Stimulated activated memory B cell treated with anti-CD40 and anti-IgM and Interleukin-4, amounts not matched to agents 10 μg/mL and 1 μg/mL and 100 μg/mL, for 72 hours (primary cell): ENCODE results near the gene C1R.
"Not testable (repeated sequence)": the region's sequence is repeated elsewhere in the genome, so short reads cannot be mapped to it uniquely, and the experiment has no call there.

Experiments
- ATAC-seq: fragments of 150-1000 bp; cut with Tn5 transposase; 2 replicates; pipeline ENCODE4 v1.10.0; 2021
- H3K27ac Mint-ChIP-seq: one replicate; pipeline ENCODE4 v1.8.0; 2022; ENCODE audit warnings: mild to moderate bottlenecking, mixed read lengths
- H3K27me3 Mint-ChIP-seq: one replicate; pipeline ENCODE4 v1.8.0; 2022; ENCODE audit warnings: mixed read lengths
- H3K36me3 Mint-ChIP-seq: one replicate; pipeline ENCODE4 v1.8.0; 2022; ENCODE audit warnings: mixed read lengths
- H3K4me1 Mint-ChIP-seq: one replicate; pipeline ENCODE4 v1.8.0; 2022; ENCODE audit warnings: mixed read lengths
- H3K4me3 Mint-ChIP-seq: one replicate; pipeline ENCODE4 v1.8.0; 2022; ENCODE audit warnings: mild to moderate bottlenecking, moderate library complexity, mixed read lengths
- H3K9me3 Mint-ChIP-seq: one replicate; pipeline ENCODE4 v1.8.0; 2022; ENCODE audit warnings: mixed read lengths

C1R gene

GRCh38 chr12:7072035-7072434 lies 20.2 kb downstream of the C1R start:
- no peak overlapping the region for H3K4me3 Mint-ChIP-seq
- no peaks in the 10 kb centered on the region for H3K9me3 Mint-ChIP-seq
- no peak for ATAC-seq
- no peak overlapping the region for H3K27ac Mint-ChIP-seq
- H3K27me3 Mint-ChIP-seq, result peaks cover 71% of the 10 kb centered on the region
- H3K4me1 Mint-ChIP-seq, result peaks cover 10% of the 10 kb centered on the region
- H3K36me3 Mint-ChIP-seq, result no peaks in the 10 kb centered on the region

- Mint-ChIP-seq H3K36me3 (no peaks in the 10 kb centered on the region), H3K27ac (no peak overlapping the region), H3K9me3 (no peaks in the 10 kb centered on the region), H3K4me1 (no peaks in the 10 kb centered on the region), H3K27me3 (peaks cover 46% of the 10 kb centered on the region), H3K4me3 (no peak overlapping the region)
- ATAC-seq, result no peak
These were observed 22.9 kb downstream of the C1R start for GRCh38 chr12:7069386-7069785.

GRCh38 chr12:7068994-7069346 lies 23.3 kb downstream of the C1R start:
- no peak overlapping the region for H3K4me3 Mint-ChIP-seq
- no peaks in the 10 kb centered on the region for H3K9me3 Mint-ChIP-seq
- no peak overlapping the region for H3K27ac Mint-ChIP-seq
- no peaks in the 10 kb centered on the region for H3K36me3 Mint-ChIP-seq
- no peaks in the 10 kb centered on the region for H3K4me1 Mint-ChIP-seq
- peaks cover 44% of the 10 kb centered on the region for H3K27me3 Mint-ChIP-seq
- ATAC-seq, result no peak

DNA sequence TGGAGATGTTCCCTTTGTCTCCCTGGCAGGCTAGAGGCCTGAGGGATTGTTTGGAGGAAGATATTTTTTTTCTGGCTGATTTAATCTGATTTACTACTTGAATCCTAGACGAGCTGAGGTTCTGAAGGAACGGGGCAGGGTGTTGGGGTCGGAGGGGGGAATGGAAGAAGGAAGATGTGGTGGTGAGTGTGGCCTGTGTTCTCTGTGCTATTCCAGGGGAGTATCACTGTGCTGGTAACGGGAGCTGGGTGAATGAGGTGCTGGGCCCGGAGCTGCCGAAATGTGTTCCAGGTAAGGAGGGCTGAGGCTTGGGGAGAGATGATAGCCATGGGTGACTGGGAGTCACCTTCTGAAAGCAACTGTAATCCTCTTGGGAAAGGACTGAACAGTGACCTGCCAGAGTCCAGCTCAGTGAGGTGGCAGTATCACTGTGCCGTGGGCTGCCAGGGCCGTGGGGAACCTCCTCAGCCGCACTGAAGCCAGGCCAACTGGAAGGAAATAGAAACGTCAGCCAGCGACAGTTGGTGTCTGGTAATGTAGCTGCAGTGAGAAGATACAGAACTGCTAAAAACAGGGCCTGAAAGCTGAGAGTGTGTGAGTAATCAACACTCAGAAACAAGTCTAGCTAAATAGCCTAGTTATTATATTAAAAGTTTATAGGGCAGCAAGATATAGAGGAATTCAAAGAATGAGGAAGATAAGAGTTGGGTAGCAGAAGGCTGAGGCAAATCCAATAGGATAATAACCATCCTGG lies 23.8 kb downstream of the C1R start:
- no peak overlapping the region for H3K27ac Mint-ChIP-seq

GRCh38 chr12:7067096-7067495 lies 25.1 kb downstream of the C1R start:
- no peak overlapping the region for H3K27ac Mint-ChIP-seq
- H3K36me3 Mint-ChIP-seq, result no peaks in the 10 kb centered on the region
- ATAC-seq, result no peak
- peaks cover 28% of the 10 kb centered on the region for H3K27me3 Mint-ChIP-seq
- H3K9me3 Mint-ChIP-seq, result no peaks in the 10 kb centered on the region
- no peak overlapping the region for H3K4me3 Mint-ChIP-seq
- H3K4me1 Mint-ChIP-seq, result no peaks in the 10 kb centered on the region

More for the DNA sequence above, 23.8 kb downstream of the C1R start:
- Mint-ChIP-seq H3K27me3 (peaks cover 39% of the 10 kb centered on the region), H3K9me3 (no peaks in the 10 kb centered on the region), H3K4me3 (no peak overlapping the region), H3K36me3 (no peaks in the 10 kb centered on the region), H3K4me1 (no peaks in the 10 kb centered on the region)
- no peak for ATAC-seq

GRCh38 chr12:7066596-7066995 lies 25.6 kb downstream of the C1R start:
- H3K4me3 Mint-ChIP-seq, result no peak overlapping the region
- peaks cover 25% of the 10 kb centered on the region for H3K27me3 Mint-ChIP-seq
- no peaks in the 10 kb centered on the region for H3K36me3 Mint-ChIP-seq
- no peaks in the 10 kb centered on the region for H3K4me1 Mint-ChIP-seq
- H3K9me3 Mint-ChIP-seq, result no peaks in the 10 kb centered on the region
- no peak for ATAC-seq
- no peak overlapping the region for H3K27ac Mint-ChIP-seq

DNA sequence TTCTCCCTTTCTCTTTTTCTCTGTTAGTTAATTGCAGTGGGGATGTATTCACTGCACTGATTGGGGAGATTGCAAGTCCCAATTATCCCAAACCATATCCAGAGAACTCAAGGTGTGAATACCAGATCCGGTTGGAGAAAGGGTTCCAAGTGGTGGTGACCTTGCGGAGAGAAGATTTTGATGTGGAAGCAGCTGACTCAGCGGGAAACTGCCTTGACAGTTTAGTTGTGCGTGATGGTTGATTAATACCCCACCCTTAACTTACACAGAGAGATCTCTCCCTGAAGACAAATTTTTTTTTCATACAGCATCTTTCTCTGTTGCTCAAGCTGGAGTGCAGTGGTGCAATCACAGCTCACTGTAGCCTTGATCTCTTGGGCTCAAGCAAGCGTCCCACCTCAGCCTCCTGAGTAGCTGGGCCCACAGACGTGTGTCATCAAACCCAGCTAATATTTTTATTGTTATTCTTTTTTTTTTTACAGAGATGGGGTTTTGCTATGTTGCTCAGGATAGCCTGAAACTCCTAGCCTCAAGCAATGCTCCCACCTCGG lies 27.1 kb downstream of the C1R start:
- no peaks in the 10 kb centered on the region for H3K9me3 Mint-ChIP-seq
- no peaks in the 10 kb centered on the region for H3K4me1 Mint-ChIP-seq
- H3K27ac Mint-ChIP-seq, result no peak overlapping the region

GRCh38 chr12:7064516-7064915 lies 27.7 kb downstream of the C1R start:
- no peaks in the 10 kb centered on the region for H3K9me3 Mint-ChIP-seq
- H3K27ac Mint-ChIP-seq, result no peak overlapping the region
- peaks cover 43% of the 10 kb centered on the region for H3K27me3 Mint-ChIP-seq
- H3K36me3 Mint-ChIP-seq, result no peaks in the 10 kb centered on the region
- no peaks in the 10 kb centered on the region for H3K4me1 Mint-ChIP-seq
- ATAC-seq, result no peak
- no peak overlapping the region for H3K4me3 Mint-ChIP-seq

More for the DNA sequence above, 27.1 kb downstream of the C1R start:
- Mint-ChIP-seq H3K27me3 (peaks cover 37% of the 10 kb centered on the region), H3K4me3 (no peak overlapping the region), H3K36me3 (no peaks in the 10 kb centered on the region)
- ATAC-seq, result no peak

DNA sequence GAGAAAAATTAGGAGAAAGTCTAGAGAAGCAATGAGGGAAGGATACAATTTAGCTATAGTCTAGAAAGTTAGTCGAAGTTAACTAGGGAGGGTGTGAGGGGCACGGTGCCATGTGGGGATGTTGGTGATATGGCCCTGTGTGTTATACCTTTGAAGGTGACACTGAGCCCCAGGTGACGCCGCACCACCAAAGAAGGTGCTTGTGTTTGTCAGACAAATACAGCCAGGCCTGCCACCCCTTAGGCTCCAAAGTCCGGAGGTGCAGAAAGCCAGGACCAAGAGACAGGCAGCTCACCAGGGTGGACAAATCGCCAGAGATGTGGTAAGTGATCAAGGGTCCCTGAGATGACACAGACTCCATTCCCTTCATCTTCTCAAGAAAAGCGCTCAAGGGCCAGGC lies 30.6 kb downstream of the C1R start:
- ATAC-seq, result no peak
- no peaks in the 10 kb centered on the region for H3K9me3 Mint-ChIP-seq
- no peak overlapping the region for H3K27ac Mint-ChIP-seq
- no peaks in the 10 kb centered on the region for H3K4me1 Mint-ChIP-seq
- no peak overlapping the region for H3K4me3 Mint-ChIP-seq
- peaks cover 50% of the 10 kb centered on the region for H3K27me3 Mint-ChIP-seq
- no peaks in the 10 kb centered on the region for H3K36me3 Mint-ChIP-seq

- Mint-ChIP-seq H3K27ac (no peak overlapping the region), H3K4me3 (no peak overlapping the region), H3K36me3 (no peaks in the 10 kb centered on the region), H3K9me3 (no peaks in the 10 kb centered on the region), H3K27me3 (peaks cover 55% of the 10 kb centered on the region), H3K4me1 (no peaks in the 10 kb centered on the region)
- ATAC-seq, result no peak
These were observed 31.1 kb downstream of the C1R start for GRCh38 chr12:7061138-7061537.

- H3K9me3 Mint-ChIP-seq, result no peaks in the 10 kb centered on the region
- no peak within 1 kb of the TSS for H3K4me3 Mint-ChIP-seq
- no peaks in the 10 kb centered on the region for H3K36me3 Mint-ChIP-seq
- no peak for ATAC-seq
- H3K27me3 Mint-ChIP-seq, result peaks cover 62% of the 10 kb centered on the region
- H3K4me1 Mint-ChIP-seq, result no peaks in the 10 kb centered on the region
- no peak within 1 kb of the TSS for H3K27ac Mint-ChIP-seq
These were observed 31.8 kb downstream of the C1R start, which contains the start of gene C1S for GRCh38 chr12:7060353-7060954. TSS of gene C1S (plus strand) at chr12:7060718. CDS start at chr12:7061913, 1,195 bp downstream.

DNA sequence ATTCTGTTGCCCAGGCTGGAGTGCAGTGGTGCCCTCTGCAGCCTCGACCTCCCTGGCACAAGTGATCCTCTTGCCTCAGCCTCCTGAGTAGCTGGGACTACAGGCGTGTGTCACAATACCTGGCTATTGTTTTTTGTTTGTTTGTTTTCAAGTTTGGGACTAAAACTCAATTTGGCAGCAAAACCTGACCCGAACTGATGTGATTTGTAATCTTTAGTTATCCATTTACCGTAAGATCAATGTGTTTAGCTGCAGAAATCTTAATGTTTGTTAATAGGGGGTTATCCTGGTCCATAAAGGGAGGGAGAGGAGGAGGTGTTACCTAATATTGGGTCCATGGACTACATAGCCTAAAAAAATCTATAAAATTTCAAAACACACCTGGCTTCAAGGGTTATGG lies 32.5 kb downstream of the C1R start:
- Mint-ChIP-seq H3K27ac (no peak overlapping the region), H3K4me3 (no peak overlapping the region), H3K36me3 (no peaks in the 10 kb centered on the region), H3K4me1 (no peaks in the 10 kb centered on the region), H3K27me3 (peaks cover 66% of the 10 kb centered on the region), H3K9me3 (no peaks in the 10 kb centered on the region)
- no peak for ATAC-seq

DNA sequence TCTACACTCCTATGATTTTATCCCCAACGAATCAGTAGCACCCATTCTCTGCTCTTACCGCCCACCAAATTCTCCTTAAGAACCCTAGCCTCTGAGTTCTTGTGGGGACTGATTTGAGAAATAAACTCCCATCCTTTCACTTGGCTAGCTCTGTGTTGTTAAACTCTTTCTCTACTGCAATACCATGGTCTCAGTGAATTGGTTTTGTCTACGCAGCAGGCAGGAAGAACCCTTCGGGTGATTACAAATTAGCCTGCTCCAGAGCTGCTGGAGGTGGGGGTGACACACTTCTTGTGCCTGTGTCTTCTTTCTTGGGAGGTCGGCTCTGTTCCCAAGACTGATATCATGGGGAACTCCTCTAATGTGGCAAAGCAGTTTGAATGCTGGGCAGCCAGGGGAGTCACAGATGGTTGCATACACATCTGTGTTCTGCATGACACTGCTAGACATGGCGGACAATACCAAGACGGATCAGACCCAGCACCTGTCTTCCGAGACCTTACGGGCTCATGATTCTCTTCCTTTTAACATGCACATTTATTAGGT lies 33.3 kb downstream of the C1R start:
- Mint-ChIP-seq H3K4me3 (no peak overlapping the region), H3K27ac (no peak overlapping the region), H3K4me1 (no peaks in the 10 kb centered on the region), H3K9me3 (no peaks in the 10 kb centered on the region), H3K36me3 (no peaks in the 10 kb centered on the region), H3K27me3 (peaks cover 75% of the 10 kb centered on the region)
- no peak for ATAC-seq

DNA sequence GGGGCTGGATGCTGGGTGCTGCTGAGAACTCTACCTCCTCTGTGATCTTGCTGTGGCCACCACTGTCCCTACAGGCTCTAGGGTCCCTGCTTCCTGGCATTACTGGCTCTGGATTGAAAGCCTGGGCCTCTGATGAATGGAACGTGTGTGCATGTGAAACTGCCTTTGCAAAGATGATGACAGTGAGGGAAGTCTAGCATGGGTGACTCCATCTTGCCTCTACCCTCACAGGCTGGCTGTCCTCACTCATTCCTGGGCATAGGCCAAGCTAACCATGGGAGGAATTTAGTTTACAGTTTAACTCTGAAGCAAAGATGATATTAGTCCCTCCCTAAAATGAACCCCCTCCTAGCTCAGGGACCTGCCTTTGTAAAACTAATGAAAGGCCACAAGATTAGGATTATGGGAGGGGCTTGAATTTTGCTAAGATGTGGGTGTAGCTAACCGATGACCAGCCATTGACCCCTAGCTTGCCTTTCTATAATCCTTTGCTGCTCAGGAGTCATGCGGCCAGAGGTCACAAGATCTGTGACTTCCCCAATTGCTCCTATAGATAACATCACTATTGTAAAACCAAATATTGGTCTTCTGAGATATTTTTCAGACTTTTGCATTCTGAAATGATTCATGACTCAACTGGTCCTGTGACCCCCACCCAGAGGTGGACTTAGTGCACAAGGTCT lies 33.9 kb downstream of the C1R start:
- Mint-ChIP-seq H3K36me3 (no peaks in the 10 kb centered on the region), H3K9me3 (no peaks in the 10 kb centered on the region), H3K4me1 (no peaks in the 10 kb centered on the region), H3K4me3 (no peak overlapping the region), H3K27ac (no peak overlapping the region), H3K27me3 (peaks cover 79% of the 10 kb centered on the region)
- no peak for ATAC-seq

DNA sequence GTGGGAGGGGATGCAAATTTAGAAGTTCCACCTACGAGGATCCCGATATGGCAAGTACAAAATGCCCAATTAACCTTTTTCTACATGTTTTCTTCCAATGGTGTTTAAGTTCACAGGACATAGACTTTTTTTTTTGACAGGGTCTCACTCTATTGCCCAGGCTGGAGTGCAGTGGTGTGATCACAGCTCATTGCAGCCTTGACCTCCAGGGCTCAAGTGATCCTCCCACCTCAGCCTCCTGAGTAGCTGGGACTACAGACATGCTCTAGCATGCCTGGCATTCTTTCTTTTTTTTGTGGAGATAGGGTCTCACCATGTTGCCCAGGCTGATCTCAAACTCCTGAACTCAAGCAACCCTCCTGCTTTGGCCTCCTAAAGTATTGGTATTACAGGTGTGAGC lies 36.5 kb downstream of the C1R start:
- not testable (repeated sequence) for ATAC-seq, H3K27ac Mint-ChIP-seq, H3K4me3 Mint-ChIP-seq, H3K36me3 Mint-ChIP-seq, H3K9me3 Mint-ChIP-seq, H3K4me1 Mint-ChIP-seq
- peaks cover 88% of the 10 kb centered on the region for H3K27me3 Mint-ChIP-seq
